HCT116 (cell line): ENCODE data around the gene PARP8. TPM values are rescaled to one million over a fixed set of nuclear protein-coding genes. Genes with fewer than 3 reads are reported as not detected.

Experiments used
- ATAC-seq: fragments of 200-7000 bp; cut with Tn5 transposase; 2 replicates; pipeline ENCODE4 v1.9.1; 2020; ENCODE audit warnings: mild to moderate bottlenecking, moderate library complexity
- BruUV-seq: library from RNA; stranded (reverse); fragments of 400-500 nt; replicated peaks from 2 replicates; lab custom pipeline; 2021; lab: Mats Ljungman, UMichigan
- CTCF ChIA-PET: fragments of 300-600 bp; sonication (Branson Sonifier 250); formaldehyde crosslinking; loops from one replicate; lab custom pipeline; 2021; ENCODE audit warnings: antibody characterized with exemption; lab: Charles Lee
- POLR2A ChIA-PET: fragments of 300-600, 350-600 bp; sonication (Branson Sonifier 250); formaldehyde crosslinking; loops from one replicate; lab custom pipeline; 2021; ENCODE audit warnings: antibody characterized with exemption; lab: Charles Lee
- RAD21 ChIA-PET, 2 experiments: fragments of 300-600 bp; sonication (Branson Sonifier 250); formaldehyde crosslinking; loops; one replicate each; lab custom pipeline; 2023; ENCODE audit warnings: low total read pairs in 2 of 2; ENCODE audit not compliant: uncharacterized antibody in 2 of 2, unreplicated experiment in 2 of 2, low non-redundant PET in 1 of 2; lab: Charles Lee
- DNase-seq: peaks from one replicate; pipeline ENCODE4 v3.0.0-alpha.2; 2010; ENCODE audit warnings: low read depth, low spot score
- H2AFZ ChIP-seq: fragments of 200-600 bp; shearing (Covaris generic), sonication (generic); 2 replicates; pipeline ENCODE4 v1.6.1; 2017; ENCODE audit warnings: low read depth, mixed run types, mixed read lengths, antibody characterized with exemption, low read length; ENCODE audit not compliant: poor library complexity, severe bottlenecking
- H3K27ac ChIP-seq: 2 replicates; pipeline ENCODE4 v1.5.1; 2012; ENCODE audit warnings: low read depth, low read length
- H3K27me3 ChIP-seq: fragments of 200-600 bp; sonication (generic); 2 replicates; pipeline ENCODE4 v1.6.1; 2016; ENCODE audit warnings: mixed run types, low read length, mixed read lengths; ENCODE audit not compliant: insufficient read depth
- H3K36me3 ChIP-seq, 2 experiments: fragments of 200-500 bp in 1 of 2; fragments of 200-600 bp in 1 of 2; sonication (Bioruptor generic) in 1 of 2; sonication (generic) in 1 of 2; 2 replicates each; pipeline versions ENCODE4 v1.5.1 to v1.6.1; 2014 to 2016; ENCODE audit warnings: low read length in 2 of 2, inconsistent platforms in 1 of 2, mixed read lengths in 1 of 2, mixed run types in 1 of 2; ENCODE audit not compliant: insufficient read depth in 2 of 2, control insufficient read depth in 1 of 2
- H3K4me1 ChIP-seq, 2 experiments: fragments of 200-600 bp in 1 of 2; sonication (generic) in 1 of 2; 2 replicates each; pipeline versions ENCODE4 v1.5.1 to v1.6.1; 2012 to 2017; ENCODE audit warnings: low read length in 2 of 2, inconsistent platforms in 1 of 2, mild to moderate bottlenecking in 1 of 2, mixed read lengths in 1 of 2, mixed run types in 1 of 2, moderate library complexity in 1 of 2; ENCODE audit not compliant: insufficient read depth in 2 of 2, control insufficient read depth in 1 of 2
- H3K4me2 ChIP-seq: fragments of 200-600 bp; sonication (generic); 2 replicates; pipeline ENCODE4 v1.6.1; 2017; ENCODE audit warnings: mixed run types, low read length, mixed read lengths
- H3K4me3 ChIP-seq, 2 experiments: fragments of 200-600 bp in 1 of 2; sonication (generic) in 1 of 2; replicated peaks in 1 of 2; 2 replicates each; pipeline ENCODE4 v1.5.1; 2011 to 2016; ENCODE audit warnings: low read length in 2 of 2, control low read depth in 1 of 2, low read depth in 1 of 2, mild to moderate bottlenecking in 1 of 2, mixed read lengths in 1 of 2, mixed run types in 1 of 2
- H3K79me2 ChIP-seq: fragments of 200-600 bp; sonication (generic); 2 replicates; pipeline ENCODE4 v1.6.1; 2017; ENCODE audit warnings: mild to moderate bottlenecking, mixed run types, low read length, moderate library complexity, mixed read lengths; ENCODE audit not compliant: insufficient read depth
- H3K9ac ChIP-seq: fragments of 200-600 bp; sonication (generic); 2 replicates; pipeline ENCODE4 v1.6.1; 2016; ENCODE audit warnings: low read length, mixed read lengths
- H3K9me2 ChIP-seq: fragments of 200-600 bp; sonication (generic), shearing (Covaris generic); 2 replicates; pipeline ENCODE4 v1.6.1; 2017; ENCODE audit warnings: mixed run types, mild to moderate bottlenecking, moderate library complexity; ENCODE audit not compliant: insufficient read depth
- H3K9me3 ChIP-seq, 2 experiments: fragments of 200-500 bp in 1 of 2; fragments of 200-600 bp in 1 of 2; sonication (Bioruptor generic) in 1 of 2; sonication (generic) in 1 of 2; 2 replicates each; pipeline ENCODE4 v1.6.1; 2014 to 2017; ENCODE audit warnings: low read length in 2 of 2, mixed read lengths in 2 of 2, inconsistent platforms in 1 of 2, low read depth in 1 of 2, mild to moderate bottlenecking in 1 of 2, mixed run types in 1 of 2, moderate library complexity in 1 of 2; ENCODE audit not compliant: control insufficient read depth in 1 of 2, insufficient read depth in 1 of 2
- H4K20me1 ChIP-seq: fragments of 200-600 bp; sonication (generic), shearing (Covaris generic); 2 replicates; pipeline ENCODE4 v1.6.1; 2017; ENCODE audit warnings: mixed run types, mild to moderate bottlenecking, moderate library complexity; ENCODE audit not compliant: insufficient read depth
- CBX3 ChIP-seq: IDR thresholded peaks from 2 replicates; pipeline ENCODE4 v1.6.1; 2012; ENCODE audit warnings: low read depth
- CEBPB ChIP-seq: IDR thresholded peaks from 2 replicates; pipeline ENCODE4 v1.6.1; 2012; ENCODE audit warnings: low read depth
- ELF1 ChIP-seq: IDR thresholded peaks from 2 replicates; pipeline ENCODE4 v1.6.1; 2012; ENCODE audit warnings: low read depth, borderline replicate concordance
- EZH2 ChIP-seq: fragments of 200-600 bp; sonication (generic); IDR thresholded peaks from 2 replicates; pipeline ENCODE4 v1.6.1; 2017; ENCODE audit warnings: antibody characterized with exemption, mixed run types
- EZH2phosphoT487 ChIP-seq: fragments of 200-600 bp; IDR thresholded peaks from 2 replicates; pipeline ENCODE4 v1.6.1; 2018; ENCODE audit warnings: antibody characterized with exemption, borderline replicate concordance
- JUND ChIP-seq: IDR thresholded peaks from 2 replicates; pipeline ENCODE4 v1.6.1; 2012
- POLR2AphosphoS5 ChIP-seq: IDR thresholded peaks from 2 replicates; pipeline ENCODE4 v1.6.1; 2011; ENCODE audit warnings: mild to moderate bottlenecking, low read depth, low read length, moderate library complexity
- RAD21 ChIP-seq: IDR thresholded peaks from 2 replicates; pipeline ENCODE4 v1.6.1; 2012; ENCODE audit warnings: low read depth, mild to moderate bottlenecking
- SP1 ChIP-seq: IDR thresholded peaks from 2 replicates; pipeline ENCODE4 v1.6.1; 2012; ENCODE audit warnings: low read depth
- TCF7L2 ChIP-seq: IDR thresholded peaks from 2 replicates; pipeline ENCODE4 v1.7.0; 2011; ENCODE audit warnings: borderline replicate concordance, inconsistent platforms; ENCODE audit not compliant: insufficient read depth, insufficient read length; ENCODE audit errors: extremely low read depth
- ZFX ChIP-seq: fragments of 450-650 bp; IDR thresholded peaks from 2 replicates; pipeline ENCODE4 v1.6.1; 2017
- ZNF274 ChIP-seq: fragments of 200-500 bp; sonication (Bioruptor generic); IDR thresholded peaks from 2 replicates; pipeline ENCODE4 v1.6.1; 2014; ENCODE audit warnings: mild to moderate bottlenecking, low read depth, low read length, inconsistent platforms
- intact Hi-C: fragments of 100-400 bp; cut with micrococcal nuclease; formaldehyde crosslinking; loops from 2 replicates; pipeline ENCODE4 v1.10.0; 2022
- total RNA-seq: library from RNA; stranded (reverse); gene quantifications from one replicate; pipeline ENCODE4 v1.2.1, GENCODE V29; 2021; ENCODE audit not compliant: unreplicated experiment
- TF ChIP-seq, protein P1 (sequence below): IDR thresholded peaks from 2 replicates; pipeline ENCODE4 v1.6.1; 2011; ENCODE audit warnings: mild to moderate bottlenecking, low read length, moderate library complexity; ENCODE audit not compliant: insufficient replicate concordance; ENCODE audit errors: extremely low read depth
- TF ChIP-seq, protein P2 (sequence below): IDR thresholded peaks from 2 replicates; pipeline ENCODE4 v1.6.1; 2012; ENCODE audit warnings: low read depth
- TF ChIP-seq, protein P3 (sequence below): IDR thresholded peaks from 2 replicates; pipeline ENCODE4 v1.6.1; 2012

PARP8 gene
- total RNA-seq, 1 experiment from 2014 or later, result 19.0 TPM

DNA sequence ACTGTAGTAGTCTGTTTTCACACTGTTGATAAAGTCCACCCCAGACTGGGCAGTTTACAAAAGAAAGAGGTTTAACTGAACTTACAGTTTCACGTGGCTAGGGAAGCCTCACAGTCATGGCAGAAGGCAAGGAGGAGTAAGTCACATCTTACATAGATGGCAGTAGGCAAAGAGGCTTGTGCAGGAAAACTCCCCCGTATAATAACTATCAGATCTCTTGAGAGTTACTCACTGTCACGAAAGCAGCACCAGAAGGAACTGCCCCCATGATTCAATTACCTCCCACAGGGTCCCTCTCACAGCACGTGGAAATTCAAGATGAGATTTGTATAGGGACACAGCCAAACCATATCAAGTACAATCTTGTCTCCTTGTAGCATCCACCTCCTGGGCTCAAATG lies 21.1 kb downstream of the PARP8 start:
- Histone ChIP-seq H3K27ac (no peak overlapping the region), H3K9me2 (no peaks in the 10 kb centered on the region), H3K4me3 (no peak overlapping the region), H3K79me2 (no peaks in the 10 kb centered on the region; the same call in 1 of the 2 replicates), H2AFZ (no peak overlapping the region), H3K4me2 (no peak overlapping the region), H3K9ac (no peak overlapping the region), H4K20me1 (no peaks in the 10 kb centered on the region), H3K27me3 (no peaks in the 10 kb centered on the region), H3K9me3 (no peaks in the 10 kb centered on the region), H3K36me3 (no peaks in the 10 kb centered on the region), H3K4me1 (no peaks in the 10 kb centered on the region)
- RAD21 ChIA-PET, result no interaction called here
- TF ChIP-seq TCF7L2 (no peak), EZH2phosphoT487 (no peak)
- ATAC-seq, result no peak
- CTCF ChIA-PET, result no interaction called here
- BruUV-seq, result no TSS peak
- no peak for DNase-seq
- POLR2A ChIA-PET, result no interaction called here
- intact Hi-C loops, result no loop called here

DNA sequence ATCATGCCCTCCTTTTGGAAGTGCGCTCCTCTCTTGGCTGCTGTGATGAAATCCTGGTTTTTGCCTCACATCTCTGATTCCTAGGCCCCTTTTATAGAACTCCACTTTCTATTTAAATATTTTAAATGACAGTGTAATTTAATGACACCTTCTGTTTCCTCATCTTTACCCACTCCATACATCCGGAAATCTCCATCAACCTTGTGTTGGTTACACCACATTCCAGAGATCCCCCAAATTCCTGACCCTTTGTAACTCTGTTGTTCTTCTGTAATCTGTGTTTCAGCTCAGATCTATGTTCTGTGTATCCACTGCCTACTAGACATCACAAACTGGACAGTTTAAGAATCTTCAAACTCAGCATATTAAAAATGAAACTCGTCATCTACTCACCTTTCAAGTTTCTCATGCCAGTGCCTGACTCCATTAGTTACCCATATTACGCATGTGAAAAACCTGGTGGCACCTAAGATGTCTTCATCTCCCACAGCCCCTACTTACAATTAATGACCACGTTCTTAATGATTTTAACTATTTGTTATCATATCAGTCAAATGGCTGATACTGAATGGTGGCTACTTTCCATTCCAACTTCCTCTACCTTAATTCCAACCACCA lies 25.1 kb downstream of the PARP8 start:
- CTCF ChIA-PET, result no interaction called here
- intact Hi-C loops, result no loop called here
- DNase-seq (no peak), ATAC-seq (no peak)
- Histone ChIP-seq H3K4me3 (no peak overlapping the region), H3K79me2 (no peaks in the 10 kb centered on the region; the same call in 1 of the 2 replicates), H3K36me3 (no peaks in the 10 kb centered on the region), H3K9me3 (no peaks in the 10 kb centered on the region), H2AFZ (no peak overlapping the region), H3K4me1 (no peaks in the 10 kb centered on the region), H4K20me1 (no peaks in the 10 kb centered on the region), H3K9me2 (no peaks in the 10 kb centered on the region), H3K27ac (no peak overlapping the region), H3K4me2 (no peak overlapping the region), H3K9ac (no peak overlapping the region), H3K27me3 (no peaks in the 10 kb centered on the region)
- POLR2A ChIA-PET, result no interaction called here
- BruUV-seq, result no TSS peak
- RAD21 ChIA-PET, result no interaction called here
- no peak for TF ChIP-seq CBX3
- no peak for TF ChIP-seq JUND
- TF ChIP-seq EZH2phosphoT487, result no peak
- no peak for TF ChIP-seq TCF7L2
- no peak for TF ChIP-seq SP1
- TF ChIP-seq POLR2AphosphoS5, result no peak
- no peak for TF ChIP-seq ZNF274
- TF ChIP-seq CEBPB, result no peak
- no peak for TF ChIP-seq ELF1
- TF ChIP-seq, protein P1, sequence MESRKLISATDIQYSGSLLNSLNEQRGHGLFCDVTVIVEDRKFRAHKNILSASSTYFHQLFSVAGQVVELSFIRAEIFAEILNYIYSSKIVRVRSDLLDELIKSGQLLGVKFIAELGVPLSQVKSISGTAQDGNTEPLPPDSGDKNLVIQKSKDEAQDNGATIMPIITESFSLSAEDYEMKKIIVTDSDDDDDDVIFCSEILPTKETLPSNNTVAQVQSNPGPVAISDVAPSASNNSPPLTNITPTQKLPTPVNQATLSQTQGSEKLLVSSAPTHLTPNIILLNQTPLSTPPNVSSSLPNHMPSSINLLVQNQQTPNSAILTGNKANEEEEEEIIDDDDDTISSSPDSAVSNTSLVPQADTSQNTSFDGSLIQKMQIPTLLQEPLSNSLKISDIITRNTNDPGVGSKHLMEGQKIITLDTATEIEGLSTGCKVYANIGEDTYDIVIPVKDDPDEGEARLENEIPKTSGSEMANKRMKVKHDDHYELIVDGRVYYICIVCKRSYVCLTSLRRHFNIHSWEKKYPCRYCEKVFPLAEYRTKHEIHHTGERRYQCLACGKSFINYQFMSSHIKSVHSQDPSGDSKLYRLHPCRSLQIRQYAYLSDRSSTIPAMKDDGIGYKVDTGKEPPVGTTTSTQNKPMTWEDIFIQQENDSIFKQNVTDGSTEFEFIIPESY, result no peak
- TF ChIP-seq EZH2, result no peak
- TF ChIP-seq, protein P2, sequence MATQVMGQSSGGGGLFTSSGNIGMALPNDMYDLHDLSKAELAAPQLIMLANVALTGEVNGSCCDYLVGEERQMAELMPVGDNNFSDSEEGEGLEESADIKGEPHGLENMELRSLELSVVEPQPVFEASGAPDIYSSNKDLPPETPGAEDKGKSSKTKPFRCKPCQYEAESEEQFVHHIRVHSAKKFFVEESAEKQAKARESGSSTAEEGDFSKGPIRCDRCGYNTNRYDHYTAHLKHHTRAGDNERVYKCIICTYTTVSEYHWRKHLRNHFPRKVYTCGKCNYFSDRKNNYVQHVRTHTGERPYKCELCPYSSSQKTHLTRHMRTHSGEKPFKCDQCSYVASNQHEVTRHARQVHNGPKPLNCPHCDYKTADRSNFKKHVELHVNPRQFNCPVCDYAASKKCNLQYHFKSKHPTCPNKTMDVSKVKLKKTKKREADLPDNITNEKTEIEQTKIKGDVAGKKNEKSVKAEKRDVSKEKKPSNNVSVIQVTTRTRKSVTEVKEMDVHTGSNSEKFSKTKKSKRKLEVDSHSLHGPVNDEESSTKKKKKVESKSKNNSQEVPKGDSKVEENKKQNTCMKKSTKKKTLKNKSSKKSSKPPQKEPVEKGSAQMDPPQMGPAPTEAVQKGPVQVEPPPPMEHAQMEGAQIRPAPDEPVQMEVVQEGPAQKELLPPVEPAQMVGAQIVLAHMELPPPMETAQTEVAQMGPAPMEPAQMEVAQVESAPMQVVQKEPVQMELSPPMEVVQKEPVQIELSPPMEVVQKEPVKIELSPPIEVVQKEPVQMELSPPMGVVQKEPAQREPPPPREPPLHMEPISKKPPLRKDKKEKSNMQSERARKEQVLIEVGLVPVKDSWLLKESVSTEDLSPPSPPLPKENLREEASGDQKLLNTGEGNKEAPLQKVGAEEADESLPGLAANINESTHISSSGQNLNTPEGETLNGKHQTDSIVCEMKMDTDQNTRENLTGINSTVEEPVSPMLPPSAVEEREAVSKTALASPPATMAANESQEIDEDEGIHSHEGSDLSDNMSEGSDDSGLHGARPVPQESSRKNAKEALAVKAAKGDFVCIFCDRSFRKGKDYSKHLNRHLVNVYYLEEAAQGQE, result no peak
- TF ChIP-seq, protein P3, sequence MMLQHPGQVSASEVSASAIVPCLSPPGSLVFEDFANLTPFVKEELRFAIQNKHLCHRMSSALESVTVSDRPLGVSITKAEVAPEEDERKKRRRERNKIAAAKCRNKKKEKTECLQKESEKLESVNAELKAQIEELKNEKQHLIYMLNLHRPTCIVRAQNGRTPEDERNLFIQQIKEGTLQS, result no peak
- no peak for TF ChIP-seq RAD21
- no peak for TF ChIP-seq ZFX
